ENCODE measurements around the gene DDX46.
"Not testable (repeated sequence)": the region's sequence is repeated elsewhere in the genome, so short reads cannot be mapped to it uniquely, and the experiment has no call there.

Gene DDX46

GRCh38 chr5:134741052-134741451, 17.5 kb upstream of the DDX46 start:
- Mint-ChIP-seq H3K9me3 (no peaks in the 10 kb centered on the region), H3K27ac (no peak overlapping the region), H3K27me3 (ENCODE audit: low read depth) (no peaks in the 10 kb centered on the region), H3K4me1 (peaks cover 11% of the 10 kb centered on the region), H3K36me3 (ENCODE audit: low read depth) (peaks cover 15% of the 10 kb centered on the region), H3K4me3 (no peak overlapping the region)
- TF ChIP-seq, protein P1, sequence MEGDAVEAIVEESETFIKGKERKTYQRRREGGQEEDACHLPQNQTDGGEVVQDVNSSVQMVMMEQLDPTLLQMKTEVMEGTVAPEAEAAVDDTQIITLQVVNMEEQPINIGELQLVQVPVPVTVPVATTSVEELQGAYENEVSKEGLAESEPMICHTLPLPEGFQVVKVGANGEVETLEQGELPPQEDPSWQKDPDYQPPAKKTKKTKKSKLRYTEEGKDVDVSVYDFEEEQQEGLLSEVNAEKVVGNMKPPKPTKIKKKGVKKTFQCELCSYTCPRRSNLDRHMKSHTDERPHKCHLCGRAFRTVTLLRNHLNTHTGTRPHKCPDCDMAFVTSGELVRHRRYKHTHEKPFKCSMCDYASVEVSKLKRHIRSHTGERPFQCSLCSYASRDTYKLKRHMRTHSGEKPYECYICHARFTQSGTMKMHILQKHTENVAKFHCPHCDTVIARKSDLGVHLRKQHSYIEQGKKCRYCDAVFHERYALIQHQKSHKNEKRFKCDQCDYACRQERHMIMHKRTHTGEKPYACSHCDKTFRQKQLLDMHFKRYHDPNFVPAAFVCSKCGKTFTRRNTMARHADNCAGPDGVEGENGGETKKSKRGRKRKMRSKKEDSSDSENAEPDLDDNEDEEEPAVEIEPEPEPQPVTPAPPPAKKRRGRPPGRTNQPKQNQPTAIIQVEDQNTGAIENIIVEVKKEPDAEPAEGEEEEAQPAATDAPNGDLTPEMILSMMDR (IDR thresholded peaks at IDR 0.05; ENCODE audit: unreplicated experiment in 3 of 3), result no peak

GRCh38 chr5:134742134-134742533, 16.4 kb upstream of the DDX46 start:
- peak overlapping the region in 1 of 3 experiments; percentile 45 for H3K4me3 Mint-ChIP-seq
- no peak overlapping the region for H3K27ac Mint-ChIP-seq
- H3K36me3 Mint-ChIP-seq (ENCODE audit: low read depth), result peaks cover 15% of the 10 kb centered on the region
- peaks cover 11% of the 10 kb centered on the region for H3K4me1 Mint-ChIP-seq
- H3K27me3 Mint-ChIP-seq (ENCODE audit: low read depth), result no peaks in the 10 kb centered on the region
- TF ChIP-seq, protein P1 (IDR thresholded peaks at IDR 0.05; ENCODE audit: unreplicated experiment in 3 of 3), result no peak
- no peaks in the 10 kb centered on the region for H3K9me3 Mint-ChIP-seq

DNA sequence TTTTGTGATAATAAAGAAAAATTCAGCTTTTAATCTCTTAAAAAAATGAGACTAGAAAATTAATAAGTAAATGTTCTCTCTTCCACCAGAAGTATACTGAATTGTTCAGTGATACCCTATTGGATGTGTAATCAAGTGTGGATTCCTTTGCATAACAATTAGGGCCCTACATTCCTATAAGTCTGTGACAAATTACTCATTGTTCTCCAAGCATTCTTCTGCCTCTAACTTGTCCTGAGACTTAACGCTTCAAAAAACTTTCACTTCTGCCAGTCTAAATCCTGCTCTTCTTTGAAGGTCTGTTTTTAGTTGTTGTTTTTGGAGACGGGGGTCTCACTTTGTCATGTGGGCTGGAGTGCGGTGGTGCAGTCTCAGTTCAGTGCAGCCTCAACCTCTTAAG, 9.2 kb upstream of the DDX46 start:
- Mint-ChIP-seq H3K9me3 (no peaks in the 10 kb centered on the region), H3K27me3 (ENCODE audit: low read depth) (peaks cover 3% of the 10 kb centered on the region), H3K4me1 (no peaks in the 10 kb centered on the region), H3K27ac (no peak overlapping the region), H3K36me3 (ENCODE audit: low read depth) (peaks cover 15% of the 10 kb centered on the region), H3K4me3 (no peak overlapping the region)
- TF ChIP-seq, protein P1 (IDR thresholded peaks at IDR 0.05; ENCODE audit: unreplicated experiment in 3 of 3), result no peak

GRCh38 chr5:134758176-134758503, 439 bp upstream of the DDX46 start:
- Mint-ChIP-seq H3K4me3 (peak overlapping the region; percentile 100), H3K36me3 (ENCODE audit: low read depth) (peaks cover 5% of the 10 kb centered on the region), H3K4me1 (peaks cover 26% of the 10 kb centered on the region), H3K9me3 (no peaks in the 10 kb centered on the region), H3K27ac (peak overlapping the region in 2 of 3 experiments; percentile 95 to 96), H3K27me3 (ENCODE audit: low read depth) (no peaks in the 10 kb centered on the region)
- TF ChIP-seq, protein P1 (IDR thresholded peaks at IDR 0.05; ENCODE audit: unreplicated experiment in 3 of 3), result no peak

GRCh38 chr5:134767528-134768291, 9.1 kb downstream of the DDX46 start:
- H3K36me3 Mint-ChIP-seq (ENCODE audit: low read depth), result peaks cover 50% of the 10 kb centered on the region
- not testable (repeated sequence) for H3K27me3 Mint-ChIP-seq (ENCODE audit: low read depth); H3K4me1 Mint-ChIP-seq; H3K4me3 Mint-ChIP-seq; H3K27ac Mint-ChIP-seq; H3K9me3 Mint-ChIP-seq

DNA sequence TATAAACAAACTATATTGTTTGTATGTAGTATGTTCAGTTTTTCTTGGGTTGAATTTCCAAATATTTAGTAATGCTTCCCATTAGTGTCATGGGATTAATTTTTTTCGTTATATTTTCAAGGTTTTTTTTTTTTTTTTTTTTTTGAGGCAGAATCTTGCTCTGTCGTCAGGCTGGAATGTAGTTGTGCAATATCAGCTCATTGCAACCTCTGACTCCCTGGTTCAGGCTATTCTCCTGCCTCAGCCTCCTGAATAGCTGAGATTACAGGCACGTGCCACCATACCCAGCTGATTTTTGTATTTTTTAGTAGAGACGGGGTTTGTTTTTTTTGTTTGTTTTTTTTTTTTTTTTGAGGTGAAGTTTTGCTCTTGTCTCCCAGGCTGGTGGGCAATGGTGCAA, 10.6 kb downstream of the DDX46 start:
- peaks cover 56% of the 10 kb centered on the region for H3K36me3 Mint-ChIP-seq (ENCODE audit: low read depth)
- H3K9me3 Mint-ChIP-seq, result no peaks in the 10 kb centered on the region
- H3K27ac Mint-ChIP-seq, result no peak overlapping the region
- H3K27me3 Mint-ChIP-seq (ENCODE audit: low read depth), result no peaks in the 10 kb centered on the region
- no peak overlapping the region for H3K4me3 Mint-ChIP-seq
- TF ChIP-seq, protein P1 (IDR thresholded peaks at IDR 0.05; ENCODE audit: unreplicated experiment in 3 of 3), result no peak
- no peaks in the 10 kb centered on the region for H3K4me1 Mint-ChIP-seq
